ENCODE measurements around the gene CNNM2.
"Not testable (repeated sequence)": the region's sequence is repeated elsewhere in the genome, so short reads cannot be mapped to it uniquely, and the experiment has no call there.

CNNM2 gene

GRCh38 chr10:103105462-103105861, 187.4 kb downstream of the CNNM2 start:
- no peak for DNase-seq (ENCODE audit: low read depth in 3 of 3)

GRCh38 chr10:103106539-103106938, 188.4 kb downstream of the CNNM2 start:
- DNase-seq (ENCODE audit: low read depth in 3 of 3): no peak

- no peak for DNase-seq (ENCODE audit: low read depth in 3 of 3)
Measured at GRCh38 chr10:103109821-103110220, 191.7 kb downstream of the CNNM2 start.

- no peak for DNase-seq (ENCODE audit: low read depth in 3 of 3)
Measured at GRCh38 chr10:103110407-103110806, 192.3 kb downstream of the CNNM2 start.

GRCh38 chr10:103111031-103111917, 193.2 kb downstream of the CNNM2 start:
- no peak for DNase-seq (ENCODE audit: low read depth in 3 of 3)

- no peak for DNase-seq (ENCODE audit: low read depth in 3 of 3)
Measured at GRCh38 chr10:103111918-103112877, 194.1 kb downstream of the CNNM2 start.

- DNase-seq (ENCODE audit: low read depth in 3 of 3): no peak
Measured at GRCh38 chr10:103114876-103115275, 196.8 kb downstream of the CNNM2 start.

- DNase-seq (ENCODE audit: low read depth in 3 of 3): no peak
Measured at GRCh38 chr10:103117247-103117646, 199.2 kb downstream of the CNNM2 start.

GRCh38 chr10:103120546-103120945, 202.5 kb downstream of the CNNM2 start:
- no peak for DNase-seq (ENCODE audit: low read depth in 3 of 3)

- DNase-seq (ENCODE audit: low read depth in 3 of 3): no peak
Measured at GRCh38 chr10:103120977-103121735, 203.1 kb downstream of the CNNM2 start.

- no peak for DNase-seq (ENCODE audit: low read depth in 3 of 3)
Measured at GRCh38 chr10:103123282-103124024, 205.4 kb downstream of the CNNM2 start.

- no peak for DNase-seq (ENCODE audit: low read depth in 3 of 3)
Measured at GRCh38 chr10:103124420-103125096, 206.5 kb downstream of the CNNM2 start.

- DNase-seq (ENCODE audit: low read depth in 3 of 3): no peak
Measured at GRCh38 chr10:103125323-103126267, 207.5 kb downstream of the CNNM2 start.

GRCh38 chr10:103127241-103127640, 209.1 kb downstream of the CNNM2 start:
- DNase-seq (ENCODE audit: low read depth in 3 of 3): no peak

- DNase-seq (ENCODE audit: low read depth in 3 of 3): not testable (repeated sequence)
Measured at GRCh38 chr10:103130180-103130579, 212.1 kb downstream of the CNNM2 start.

- DNase-seq (ENCODE audit: low read depth in 3 of 3): no peak
Measured at GRCh38 chr10:103130910-103131309, 212.8 kb downstream of the CNNM2 start.

- peak in 2 of 3 experiments; percentile 18 to 19 for DNase-seq (ENCODE audit: low read depth in 3 of 3)
Measured at GRCh38 chr10:103135168-103135567, 217.1 kb downstream of the CNNM2 start.

- no peak for DNase-seq (ENCODE audit: low read depth in 3 of 3)
Measured at GRCh38 chr10:103139803-103140202, 221.7 kb downstream of the CNNM2 start.
